ACHN (cell line): ENCODE results near the gene VARS1.
"Not testable (repeated sequence)": the region's sequence is repeated elsewhere in the genome, so short reads cannot be mapped to it uniquely, and the experiment has no call there.

Experiments used
- DNase-seq: peaks from one replicate; pipeline ENCODE4 v3.0.0-alpha.2; 2015
- in situ Hi-C: cut with HindIII; loops from 2 replicates; pipeline ENCODE4 v1.10.0; 2017; ENCODE audit warnings: low sequenced_read_pairs, low pct_ligation_motif_present, low pct_unique_long_range_greater_than_20kb

Gene VARS1

GRCh38 chr6:31795616-31796298 is at the start of gene VARS1:
Gene VARS1, minus strand, starts transcription at chr6:31795752. Its CDS starts 535 bp downstream, at chr6:31795217.
- in situ Hi-C loops, result no loop called here
- DNase-seq, result peak; percentile 92

- DNase-seq, result no peak
- in situ Hi-C loops, result no loop called here
Observed at GRCh38 chr6:31844507-31844906, 49.0 kb upstream of the VARS1 start.

GRCh38 chr6:31842053-31842452 is 46.5 kb upstream of the VARS1 start:
- no peak for DNase-seq
- in situ Hi-C loops, result no loop called here

- in situ Hi-C loops, DNase-seq: not testable (repeated sequence)
Observed at GRCh38 chr6:31839779-31840126, 44.2 kb upstream of the VARS1 start.

GRCh38 chr6:31838968-31839367 is 43.4 kb upstream of the VARS1 start:
- in situ Hi-C loops, result no loop called here

GRCh38 chr6:31838114-31838553 is 42.6 kb upstream of the VARS1 start:
- in situ Hi-C loops, DNase-seq: not testable (repeated sequence)

More at GRCh38 chr6:31838968-31839367, 43.4 kb upstream of the VARS1 start:
- DNase-seq, result no peak

GRCh38 chr6:31837369-31838113 is 42.0 kb upstream of the VARS1 start:
- in situ Hi-C loops, result no loop called here
- DNase-seq, result no peak

- in situ Hi-C loops, result no loop called here
- DNase-seq, result no peak
Observed at GRCh38 chr6:31836474-31837368, 41.2 kb upstream of the VARS1 start.

GRCh38 chr6:31836047-31836473 is 40.5 kb upstream of the VARS1 start:
- no peak for DNase-seq
- in situ Hi-C loops, result no loop called here

GRCh38 chr6:31834367-31835250 is 39.1 kb upstream of the VARS1 start:
- in situ Hi-C loops, result no loop called here

GRCh38 chr6:31831350-31832215 is 36.0 kb upstream of the VARS1 start:
- DNase-seq, result no peak
- in situ Hi-C loops, result no loop called here

More at GRCh38 chr6:31834367-31835250, 39.1 kb upstream of the VARS1 start:
- peak; percentile 87 for DNase-seq

GRCh38 chr6:31830886-31831335 is 35.4 kb upstream of the VARS1 start:
- in situ Hi-C loops, result no loop called here
- no peak for DNase-seq

GRCh38 chr6:31829633-31830283 is 34.2 kb upstream of the VARS1 start:
- in situ Hi-C loops, result no loop called here
- DNase-seq, result peak; percentile 52

- in situ Hi-C loops, result no loop called here
- DNase-seq, result no peak
Observed at GRCh38 chr6:31827286-31828079, 31.9 kb upstream of the VARS1 start, which contains the start of gene HSPA1B. Gene HSPA1B, plus strand, starts transcription at chr6:31827738. Its CDS starts 213 bp downstream, at chr6:31827951.

GRCh38 chr6:31826793-31827285 is 31.3 kb upstream of the VARS1 start:
- in situ Hi-C loops, result no loop called here
- DNase-seq, result no peak

GRCh38 chr6:31825553-31825952 is 30.0 kb upstream of the VARS1 start:
- in situ Hi-C loops, result no loop called here
- DNase-seq, result no peak
